Hepatocyte (in vitro differentiated cells): Measurements from ENCODE around the gene TMEM238L.

Source experiments
- EZH2 ChIP-seq: fragments of 200-600 bp; sonication (generic); IDR thresholded peaks from 2 replicates; pipeline ENCODE4 v1.6.1; 2016; ENCODE audit warnings: antibody characterized with exemption, mild to moderate bottlenecking, borderline replicate concordance
- TF ChIP-seq, protein P1 (sequence below): fragments of 200-600 bp; sonication (generic); IDR thresholded peaks from 2 replicates; pipeline ENCODE4 v1.5.1; 2016; ENCODE audit warnings: antibody characterized with exemption, mild to moderate bottlenecking; ENCODE audit not compliant: poor library complexity

- TF ChIP-seq, protein P1, sequence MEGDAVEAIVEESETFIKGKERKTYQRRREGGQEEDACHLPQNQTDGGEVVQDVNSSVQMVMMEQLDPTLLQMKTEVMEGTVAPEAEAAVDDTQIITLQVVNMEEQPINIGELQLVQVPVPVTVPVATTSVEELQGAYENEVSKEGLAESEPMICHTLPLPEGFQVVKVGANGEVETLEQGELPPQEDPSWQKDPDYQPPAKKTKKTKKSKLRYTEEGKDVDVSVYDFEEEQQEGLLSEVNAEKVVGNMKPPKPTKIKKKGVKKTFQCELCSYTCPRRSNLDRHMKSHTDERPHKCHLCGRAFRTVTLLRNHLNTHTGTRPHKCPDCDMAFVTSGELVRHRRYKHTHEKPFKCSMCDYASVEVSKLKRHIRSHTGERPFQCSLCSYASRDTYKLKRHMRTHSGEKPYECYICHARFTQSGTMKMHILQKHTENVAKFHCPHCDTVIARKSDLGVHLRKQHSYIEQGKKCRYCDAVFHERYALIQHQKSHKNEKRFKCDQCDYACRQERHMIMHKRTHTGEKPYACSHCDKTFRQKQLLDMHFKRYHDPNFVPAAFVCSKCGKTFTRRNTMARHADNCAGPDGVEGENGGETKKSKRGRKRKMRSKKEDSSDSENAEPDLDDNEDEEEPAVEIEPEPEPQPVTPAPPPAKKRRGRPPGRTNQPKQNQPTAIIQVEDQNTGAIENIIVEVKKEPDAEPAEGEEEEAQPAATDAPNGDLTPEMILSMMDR, result peak; percentile 92
- TF ChIP-seq EZH2, result no peak
Measured at GRCh38 chr17:10844621-10845387, 40.9 kb upstream of the TMEM238L start.
